OCI-LY1 (cell line): ENCODE measurements around the gene DDX1.

Experiments used
- H2AFZ ChIP-seq: fragments of 200-600 bp; sonication (generic), shearing (Covaris generic); 2 replicates; pipeline ENCODE4 v1.6.0; 2014; ENCODE audit warnings: antibody characterized with exemption, mild to moderate bottlenecking, low read length
- H3F3A ChIP-seq: fragments of 200-600 bp; sonication (generic), shearing (Covaris generic); 2 replicates; pipeline ENCODE4 v1.6.0; 2014; ENCODE audit warnings: mild to moderate bottlenecking, antibody characterized with exemption, low read length, moderate library complexity; ENCODE audit not compliant: insufficient read depth
- H3K27ac ChIP-seq: fragments of 200-600 bp; sonication (generic); 2 replicates; pipeline ENCODE4 v1.5.1; 2014; ENCODE audit warnings: low read length, mixed run types, mild to moderate bottlenecking, low read depth; ENCODE audit not compliant: poor library complexity, severe bottlenecking
- H3K27me3 ChIP-seq: fragments of 200-600 bp; sonication (generic); 2 replicates; pipeline ENCODE4 v1.6.0; 2014; ENCODE audit warnings: antibody characterized with exemption, mild to moderate bottlenecking, low read length, moderate library complexity; ENCODE audit not compliant: insufficient read depth
- H3K36me3 ChIP-seq: fragments of 200-600 bp; sonication (generic); 2 replicates; pipeline ENCODE4 v1.6.1; 2014; ENCODE audit warnings: mild to moderate bottlenecking, antibody characterized with exemption, low read length, moderate library complexity, mixed read lengths; ENCODE audit not compliant: insufficient read depth
- H3K4me1 ChIP-seq: fragments of 200-600 bp; sonication (generic); 2 replicates; pipeline ENCODE4 v1.5.1; 2014; ENCODE audit warnings: mild to moderate bottlenecking, low read length, moderate library complexity; ENCODE audit not compliant: insufficient read depth, severe bottlenecking
- H3K4me2 ChIP-seq: fragments of 200-600 bp; sonication (generic), shearing (Covaris generic); 2 replicates; pipeline ENCODE4 v1.6.1; 2014; ENCODE audit warnings: low read length
- H3K4me3 ChIP-seq: fragments of 200-600 bp; sonication (generic); 2 replicates; pipeline ENCODE4 v1.5.1; 2014; ENCODE audit warnings: low read length, low read depth, mild to moderate bottlenecking, mixed read lengths; ENCODE audit not compliant: poor library complexity, severe bottlenecking
- H3K79me2 ChIP-seq: fragments of 200-600 bp; shearing (Covaris generic); 2 replicates; pipeline ENCODE4 v1.6.1; 2016; ENCODE audit warnings: mixed run types, low read length, mixed read lengths; ENCODE audit not compliant: insufficient read depth
- H3K9ac ChIP-seq: fragments of 200-600 bp; sonication (generic), shearing (Covaris generic); 2 replicates; pipeline ENCODE4 v1.6.1; 2014; ENCODE audit warnings: mild to moderate bottlenecking, low read length, mixed read lengths
- H3K9me2 ChIP-seq: fragments of 200-600 bp; sonication (generic), shearing (Covaris generic); 2 replicates; pipeline ENCODE4 v1.6.1; 2014; ENCODE audit warnings: low read depth, mild to moderate bottlenecking, low read length, mixed read lengths
- H3K9me3 ChIP-seq: fragments of 200-600 bp; shearing (Covaris generic); 2 replicates; pipeline ENCODE4 v1.6.1; 2014; ENCODE audit warnings: low read length, mixed read lengths
- H4K20me1 ChIP-seq: fragments of 200-600 bp; sonication (generic), shearing (Covaris generic); 2 replicates; pipeline ENCODE4 v1.6.0; 2016; ENCODE audit warnings: mild to moderate bottlenecking, low read length; ENCODE audit not compliant: insufficient read depth
- CTCF ChIP-seq: fragments of 200-600 bp; sonication (generic), shearing (Covaris generic); IDR thresholded peaks from 2 replicates; pipeline ENCODE4 v1.5.1; 2017; ENCODE audit warnings: mild to moderate bottlenecking, antibody characterized with exemption, low read length, moderate library complexity, mixed read lengths
- EZH2 ChIP-seq: fragments of 200-600 bp; sonication (generic), shearing (Covaris generic); IDR thresholded peaks from 2 replicates; pipeline ENCODE4 v1.8.0; 2017; ENCODE audit warnings: borderline replicate concordance, mixed run types, mild to moderate bottlenecking, antibody characterized with exemption, low read length, moderate library complexity, mixed read lengths

Gene DDX1

DNA sequence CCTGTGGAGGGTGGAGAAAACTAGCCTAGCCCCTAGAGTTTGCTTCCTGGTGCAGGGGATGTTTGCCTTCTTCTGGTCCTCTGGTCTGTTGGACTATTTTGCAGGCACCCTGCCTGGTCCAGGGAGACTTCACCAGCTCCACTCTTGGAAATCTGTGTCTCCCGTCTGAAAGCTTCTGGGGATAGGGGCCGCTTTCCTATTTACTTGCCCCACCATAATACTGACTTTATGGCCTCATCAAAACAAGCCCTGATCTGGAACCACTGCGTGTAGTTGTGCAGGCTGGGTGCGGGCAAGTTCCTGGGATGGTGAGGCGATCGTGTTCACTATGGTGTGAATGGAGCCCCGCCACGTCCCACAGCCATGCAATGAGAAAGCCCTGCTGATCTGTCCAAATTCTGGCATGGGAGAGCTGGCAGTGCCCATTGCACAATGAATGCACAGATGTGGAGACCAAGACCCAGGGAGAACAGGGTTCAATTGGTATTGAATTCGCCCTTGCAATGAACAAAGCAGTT is 74.3 kb downstream of the DDX1 start:
- no peak overlapping the region for H2AFZ ChIP-seq
- H4K20me1 ChIP-seq = no peaks in the 10 kb centered on the region
- TF ChIP-seq CTCF (no peak), EZH2 (no peak)
- no peaks in the 10 kb centered on the region for H3K36me3 ChIP-seq
- peaks cover 11% of the 10 kb centered on the region; the same call in 1 of the 2 replicates for H3K27me3 ChIP-seq
- no peak overlapping the region for H3K4me3 ChIP-seq
- no peak overlapping the region for H3K9ac ChIP-seq
- no peaks in the 10 kb centered on the region for H3F3A ChIP-seq
- no peaks in the 10 kb centered on the region for H3K9me3 ChIP-seq
- H3K4me1 ChIP-seq = no peaks in the 10 kb centered on the region
- no peaks in the 10 kb centered on the region for H3K9me2 ChIP-seq
- no peak overlapping the region for H3K4me2 ChIP-seq
- H3K79me2 ChIP-seq = no peaks in the 10 kb centered on the region
- H3K27ac ChIP-seq = no peak overlapping the region

DNA sequence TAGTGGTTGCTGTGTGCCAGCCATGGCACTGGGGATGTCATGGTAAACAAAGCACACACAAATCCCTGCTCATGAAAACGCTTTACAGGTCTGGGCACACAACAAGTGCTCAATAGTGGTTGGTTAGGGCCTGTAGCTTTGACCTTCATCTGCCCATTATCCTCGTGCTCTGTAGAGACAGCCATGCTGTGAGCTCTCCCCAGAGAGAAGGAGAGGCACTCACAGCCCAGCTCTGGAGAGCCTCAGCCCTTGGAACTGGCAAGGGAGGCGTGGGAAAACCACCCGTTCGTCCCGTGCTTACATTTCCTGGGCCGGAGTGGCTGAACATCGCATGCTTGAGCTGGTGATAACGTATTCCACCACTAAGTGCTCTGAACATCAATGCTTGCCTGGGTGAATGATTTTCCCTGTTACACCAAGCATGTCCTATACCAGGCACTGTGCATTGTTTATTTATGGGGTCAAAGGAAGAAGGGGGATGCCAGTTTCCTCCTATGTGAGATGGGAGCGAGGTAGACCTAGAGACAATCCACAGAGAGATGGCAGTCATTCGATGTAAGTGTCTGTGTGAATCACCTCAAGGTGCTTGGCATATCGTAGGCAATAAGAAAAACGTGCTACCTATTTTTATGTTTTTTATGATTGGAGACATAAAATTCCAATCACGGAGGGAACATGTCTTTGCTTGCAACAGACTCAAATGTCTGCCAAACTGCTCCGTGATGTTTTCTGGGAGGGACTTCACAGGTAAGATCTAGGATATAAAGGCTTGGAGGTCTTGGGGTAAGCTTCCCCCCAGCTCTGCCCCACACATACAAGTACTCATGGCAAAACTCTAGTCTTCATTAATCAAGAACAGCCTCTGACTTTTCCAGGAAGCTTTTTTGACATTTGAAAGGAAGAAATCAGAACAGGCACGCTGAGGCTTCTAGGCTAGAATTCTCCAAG is 75.5 kb downstream of the DDX1 start:
- Histone ChIP-seq H4K20me1 (no peaks in the 10 kb centered on the region), H3K4me3 (no peak overlapping the region), H3K9me2 (no peaks in the 10 kb centered on the region), H3K4me1 (no peaks in the 10 kb centered on the region), H3F3A (no peaks in the 10 kb centered on the region), H3K9me3 (no peaks in the 10 kb centered on the region), H3K36me3 (no peaks in the 10 kb centered on the region), H2AFZ (no peak overlapping the region), H3K79me2 (no peaks in the 10 kb centered on the region), H3K9ac (no peak overlapping the region), H3K4me2 (no peak overlapping the region), H3K27me3 (peaks cover 11% of the 10 kb centered on the region; the same call in 1 of the 2 replicates), H3K27ac (no peak overlapping the region)
- no peak for TF ChIP-seq EZH2
- TF ChIP-seq CTCF = no peak

GRCh38 chr2:15667809-15668556 is 76.3 kb downstream of the DDX1 start:
- no peak for TF ChIP-seq CTCF
- no peak for TF ChIP-seq EZH2
- H3K9me3 ChIP-seq = no peaks in the 10 kb centered on the region
- H3K27me3 ChIP-seq = peaks cover 11% of the 10 kb centered on the region; the same call in 1 of the 2 replicates
- no peaks in the 10 kb centered on the region for H3K9me2 ChIP-seq
- H2AFZ ChIP-seq = no peak overlapping the region
- H4K20me1 ChIP-seq = no peaks in the 10 kb centered on the region
- H3F3A ChIP-seq = no peaks in the 10 kb centered on the region
- H3K27ac ChIP-seq = no peak overlapping the region
- H3K4me1 ChIP-seq = no peaks in the 10 kb centered on the region
- no peak overlapping the region for H3K4me2 ChIP-seq
- no peaks in the 10 kb centered on the region for H3K36me3 ChIP-seq
- H3K79me2 ChIP-seq = no peaks in the 10 kb centered on the region
- H3K4me3 ChIP-seq = no peak overlapping the region
- H3K9ac ChIP-seq = no peak overlapping the region
